Trophoblast cell (in vitro differentiated cells and primary cell): Measurements from ENCODE around the gene KRTAP29-1.

Experiments
- DNase-seq, 2 donors: peaks; one replicate each; pipeline ENCODE4 v3.0.0-alpha.2; 2016
- H2AFZ ChIP-seq: 2 replicates; pipeline ENCODE4 v1.6.1; 2013; ENCODE audit warnings: low read length, moderate library complexity, mild to moderate bottlenecking; ENCODE audit not compliant: insufficient read depth, poor library complexity
- H2AK5ac ChIP-seq: 2 replicates; pipeline ENCODE4 v1.6.1; 2013; ENCODE audit warnings: mild to moderate bottlenecking, low read length
- H2BK120ac ChIP-seq: 2 replicates; pipeline ENCODE4 v1.6.1; 2013; ENCODE audit warnings: low read length, mild to moderate bottlenecking, moderate library complexity; ENCODE audit not compliant: insufficient read depth, poor library complexity
- H2BK12ac ChIP-seq: 2 replicates; pipeline ENCODE4 v1.6.1; 2013; ENCODE audit warnings: mild to moderate bottlenecking, low read length, moderate library complexity
- H2BK5ac ChIP-seq: 2 replicates; pipeline ENCODE4 v1.6.1; 2013; ENCODE audit warnings: low read length, low read depth, moderate library complexity, mild to moderate bottlenecking; ENCODE audit not compliant: poor library complexity
- H3K14ac ChIP-seq: 2 replicates; pipeline ENCODE4 v1.6.1; 2013; ENCODE audit warnings: mild to moderate bottlenecking, low read length
- H3K18ac ChIP-seq: 2 replicates; pipeline ENCODE4 v1.6.1; 2013; ENCODE audit warnings: mild to moderate bottlenecking, low read length
- H3K23ac ChIP-seq: 2 replicates; pipeline ENCODE4 v1.6.1; 2013; ENCODE audit warnings: low read length
- H3K27ac ChIP-seq: 2 replicates; pipeline ENCODE4 v1.5.1; 2013; ENCODE audit warnings: low read depth, mild to moderate bottlenecking, inconsistent platforms, low read length, moderate library complexity
- H3K27me3 ChIP-seq: 2 replicates; pipeline ENCODE4 v1.6.1; 2013; ENCODE audit warnings: inconsistent platforms, mild to moderate bottlenecking, low read length, moderate library complexity; ENCODE audit not compliant: insufficient read depth
- H3K36me3 ChIP-seq, 2 experiments: 1 replicate in 1 of 2; 2 replicates in 1 of 2; pipeline ENCODE4 v1.6.1; 2013; ENCODE audit warnings: low read length in 2 of 2, mild to moderate bottlenecking in 2 of 2, moderate library complexity in 1 of 2; ENCODE audit not compliant: insufficient read depth in 2 of 2, control insufficient read depth in 1 of 2
- H3K4ac ChIP-seq: 2 replicates; pipeline ENCODE4 v1.6.1; 2013; ENCODE audit warnings: low read depth, mild to moderate bottlenecking, low read length, moderate library complexity
- H3K4me1 ChIP-seq, 2 experiments: 1 replicate in 1 of 2; 2 replicates in 1 of 2; pipeline ENCODE4 v1.6.1; 2013; ENCODE audit warnings: low read length in 2 of 2, mild to moderate bottlenecking in 2 of 2, moderate library complexity in 1 of 2; ENCODE audit not compliant: insufficient read depth in 2 of 2, control insufficient read depth in 1 of 2
- H3K4me2 ChIP-seq: 2 replicates; pipeline ENCODE4 v1.6.1; 2013; ENCODE audit warnings: inconsistent platforms, mild to moderate bottlenecking, low read length, moderate library complexity
- H3K4me3 ChIP-seq: 2 replicates; pipeline ENCODE4 v1.5.1; 2013; ENCODE audit warnings: mild to moderate bottlenecking, low read depth, low read length, inconsistent platforms
- H3K79me1 ChIP-seq: one replicate; pipeline ENCODE4 v1.6.1; 2013; ENCODE audit warnings: low read length
- H3K79me2 ChIP-seq: 2 replicates; pipeline ENCODE4 v1.6.1; 2013; ENCODE audit warnings: low read length, mild to moderate bottlenecking; ENCODE audit not compliant: control insufficient read depth, insufficient read depth, poor library complexity
- H3K9ac ChIP-seq: 2 replicates; pipeline ENCODE4 v1.6.1; 2013; ENCODE audit warnings: mild to moderate bottlenecking, low read length
- H3K9me3 ChIP-seq: 2 replicates; pipeline ENCODE4 v1.6.1; 2013; ENCODE audit warnings: low read depth, mild to moderate bottlenecking, control low read depth, inconsistent platforms, low read length; ENCODE audit not compliant: insufficient read depth
- H4K12ac ChIP-seq: 2 replicates; pipeline ENCODE4 v1.6.1; 2013; ENCODE audit warnings: low read depth, mild to moderate bottlenecking, low read length, moderate library complexity
- H4K8ac ChIP-seq: 2 replicates; pipeline ENCODE4 v1.6.1; 2013; ENCODE audit warnings: low read depth, mild to moderate bottlenecking, low read length, moderate library complexity
- H4K91ac ChIP-seq: one replicate; pipeline ENCODE4 v1.6.1; 2013; ENCODE audit warnings: low read depth, mild to moderate bottlenecking, low read length, moderate library complexity
- WGBS: extraction: QIAGEN DNeasy Blood & Tissue Kit; methylation state at CpG from one replicate; pipeline ENCODE4 v1.1.7; 2013; ENCODE audit warnings: missing lambda C conversion rate; ENCODE audit not compliant: insufficient read length, insufficient coverage; ENCODE audit errors: extremely low coverage; 5-methylcytosine and 5-hydroxymethylcytosine counted together

KRTAP29-1 gene

DNA sequence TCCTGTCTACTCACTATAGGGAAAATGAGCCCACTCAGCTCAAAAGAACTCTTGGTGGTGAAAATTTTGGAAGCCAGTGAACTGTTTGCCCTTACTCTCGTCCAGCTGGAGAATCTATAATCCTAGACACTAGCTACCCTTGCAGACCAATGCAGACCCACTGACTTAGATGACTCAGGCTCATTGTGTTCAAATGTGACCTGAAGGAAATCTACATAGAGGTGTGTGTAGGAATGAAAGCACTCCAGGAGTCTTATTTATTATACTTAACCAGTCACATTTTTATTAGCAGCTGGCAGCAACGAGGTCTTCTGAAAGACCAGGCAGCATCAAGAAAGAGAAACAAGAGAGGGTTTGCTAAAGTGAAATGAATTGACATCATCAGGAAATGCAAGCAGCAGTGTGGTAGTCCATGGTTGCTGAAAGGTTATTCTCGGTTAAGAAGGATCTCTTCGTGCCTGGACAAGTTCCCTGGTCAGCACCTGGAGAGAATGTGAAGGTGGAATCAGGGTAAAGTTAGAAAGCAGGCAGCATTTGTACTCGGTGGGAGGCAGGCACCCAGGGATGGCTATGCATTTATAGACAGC lies 1.4 kb downstream of the KRTAP29-1 start:
- H2AFZ ChIP-seq: no peak overlapping the region
- H3K27me3 ChIP-seq: no peaks in the 10 kb centered on the region
- no peak overlapping the region for H3K18ac ChIP-seq
- no peaks in the 10 kb centered on the region for H3K4me1 ChIP-seq
- no peak overlapping the region for H3K9ac ChIP-seq
- H4K91ac ChIP-seq: no peak overlapping the region
- H4K8ac ChIP-seq: no peak overlapping the region
- H2BK120ac ChIP-seq: no peak overlapping the region
- H3K36me3 ChIP-seq: no peaks in the 10 kb centered on the region
- H3K4me3 ChIP-seq: no peak overlapping the region
- no peak overlapping the region for H3K4ac ChIP-seq
- DNase-seq: no peak
- H2BK5ac ChIP-seq: no peak overlapping the region
- H3K79me1 ChIP-seq: no peaks in the 10 kb centered on the region
- no peak overlapping the region for H3K14ac ChIP-seq
- no peak overlapping the region for H3K23ac ChIP-seq
- no peaks in the 10 kb centered on the region for H3K79me2 ChIP-seq
- H2AK5ac ChIP-seq: no peak overlapping the region
- WGBS: no CpG with 5 or more reads among the region's 5 CpGs
- no peak overlapping the region for H3K27ac ChIP-seq
- no peak overlapping the region for H4K12ac ChIP-seq
- no peak overlapping the region for H3K4me2 ChIP-seq
- H3K9me3 ChIP-seq: peaks cover 8% of the 10 kb centered on the region
- no peak overlapping the region for H2BK12ac ChIP-seq

DNA sequence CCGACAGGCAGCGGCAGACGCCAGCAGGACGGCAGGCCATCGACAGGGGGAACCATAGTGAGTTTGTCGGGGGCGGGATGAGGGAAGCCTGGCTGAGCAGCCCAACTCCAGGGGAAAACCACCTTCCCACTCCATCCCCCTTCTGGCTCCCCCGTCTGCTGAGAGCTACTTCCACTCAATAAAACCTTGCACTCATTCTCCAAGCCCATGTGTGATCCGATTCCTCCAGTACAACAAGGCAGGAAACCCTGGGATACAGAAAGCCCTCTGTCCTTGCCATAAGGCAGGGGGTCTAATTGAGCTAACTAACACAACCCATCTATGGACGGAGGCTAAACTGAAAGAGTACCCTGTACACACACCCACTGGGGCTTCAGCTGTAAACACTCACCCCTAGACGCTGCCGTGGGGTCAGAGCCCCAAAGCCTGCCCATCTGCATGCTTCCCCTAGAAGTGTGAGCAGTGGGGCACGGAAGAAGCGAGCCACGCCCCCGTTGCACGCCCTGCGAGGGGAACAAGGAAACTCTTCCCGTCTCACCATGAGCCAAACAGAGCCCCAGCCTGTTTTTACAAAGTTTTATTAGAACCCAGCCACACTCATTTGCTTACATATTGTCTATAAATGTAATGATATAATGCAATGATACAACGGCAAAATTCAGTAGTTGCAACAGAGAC lies 4.1 kb downstream of the KRTAP29-1 start:
- Histone ChIP-seq H3K4me2 (no peak overlapping the region), H3K18ac (no peak overlapping the region), H2BK120ac (no peak overlapping the region), H3K4me1 (no peaks in the 10 kb centered on the region), H3K23ac (no peak overlapping the region), H4K91ac (no peak overlapping the region), H3K27ac (no peak overlapping the region), H3K9ac (no peak overlapping the region), H3K9me3 (peaks cover 8% of the 10 kb centered on the region), H3K4me3 (no peak overlapping the region), H3K79me2 (no peaks in the 10 kb centered on the region), H2BK12ac (no peak overlapping the region), H4K12ac (no peak overlapping the region), H3K27me3 (no peaks in the 10 kb centered on the region), H4K8ac (no peak overlapping the region), H2AK5ac (no peak overlapping the region), H3K14ac (no peak overlapping the region), H3K36me3 (no peaks in the 10 kb centered on the region), H2BK5ac (no peak overlapping the region), H2AFZ (no peak overlapping the region), H3K79me1 (no peaks in the 10 kb centered on the region), H3K4ac (no peak overlapping the region)
- no peak for DNase-seq
- no CpG with 5 or more reads among the region's 20 CpGs for WGBS

DNA sequence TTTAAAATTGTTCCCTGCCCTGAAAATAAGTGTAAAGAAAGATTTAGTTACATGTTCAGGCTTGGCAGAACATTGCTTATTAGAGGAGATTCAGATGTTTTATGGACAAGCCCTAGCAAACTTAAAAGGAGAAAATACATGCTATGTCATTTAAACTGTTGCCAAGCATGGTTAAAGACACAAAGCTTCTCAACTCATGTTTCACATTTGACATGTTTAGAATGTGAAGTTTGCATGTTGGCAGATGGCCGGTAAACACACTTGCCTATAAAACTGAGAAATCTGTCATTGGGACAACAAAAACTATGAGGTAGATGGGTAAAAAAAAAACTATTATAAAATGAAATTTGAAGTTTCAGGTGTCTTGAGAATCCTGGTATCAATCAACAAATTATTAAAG lies 5.8 kb downstream of the KRTAP29-1 start:
- WGBS: no CpG with 5 or more reads among the region's 1 CpG
- Histone ChIP-seq H2AK5ac (no peak overlapping the region), H4K91ac (no peak overlapping the region), H2BK5ac (no peak overlapping the region), H2BK12ac (no peak overlapping the region), H3K9me3 (peaks cover 5% of the 10 kb centered on the region), H3K9ac (no peak overlapping the region), H4K12ac (no peak overlapping the region), H3K14ac (no peak overlapping the region), H3K79me1 (no peaks in the 10 kb centered on the region), H2AFZ (no peak overlapping the region), H3K79me2 (no peaks in the 10 kb centered on the region), H3K4me3 (no peak overlapping the region), H4K8ac (no peak overlapping the region), H3K18ac (no peak overlapping the region), H2BK120ac (no peak overlapping the region), H3K36me3 (no peaks in the 10 kb centered on the region), H3K4ac (no peak overlapping the region), H3K4me2 (no peak overlapping the region), H3K4me1 (no peaks in the 10 kb centered on the region), H3K27ac (no peak overlapping the region), H3K27me3 (no peaks in the 10 kb centered on the region), H3K23ac (no peak overlapping the region)
- no peak for DNase-seq

DNA sequence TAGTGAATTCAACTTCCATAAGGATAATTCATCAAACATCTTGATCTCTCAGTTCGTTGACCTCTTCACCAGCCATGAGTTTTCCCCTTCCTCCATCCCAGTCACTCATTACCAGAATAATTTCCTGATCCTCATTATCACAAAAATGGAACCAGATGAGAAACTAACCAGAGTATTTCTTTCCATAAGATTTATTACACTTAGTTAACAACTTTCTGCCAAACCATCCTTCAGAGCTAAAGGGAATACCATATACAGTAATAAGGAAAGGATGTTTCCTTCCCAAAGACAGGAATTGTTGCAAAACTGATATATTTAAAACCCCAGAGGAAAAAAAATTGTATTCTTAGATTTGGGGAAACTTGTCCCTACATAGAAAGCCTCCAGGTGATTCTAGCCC lies 8.6 kb downstream of the KRTAP29-1 start:
- Histone ChIP-seq H3K9ac (no peak overlapping the region), H3K27me3 (no peaks in the 10 kb centered on the region), H2AFZ (no peak overlapping the region), H3K4me3 (no peak overlapping the region), H2BK120ac (no peak overlapping the region), H4K91ac (no peak overlapping the region), H2BK12ac (no peak overlapping the region), H3K4me2 (no peak overlapping the region), H3K9me3 (peaks cover 5% of the 10 kb centered on the region), H3K79me1 (no peaks in the 10 kb centered on the region), H2AK5ac (no peak overlapping the region), H4K12ac (no peak overlapping the region), H3K18ac (no peak overlapping the region), H3K4me1 (no peaks in the 10 kb centered on the region), H3K36me3 (no peaks in the 10 kb centered on the region), H3K4ac (no peak overlapping the region), H3K79me2 (no peaks in the 10 kb centered on the region), H3K27ac (no peak overlapping the region), H3K23ac (no peak overlapping the region), H4K8ac (no peak overlapping the region), H3K14ac (no peak overlapping the region), H2BK5ac (no peak overlapping the region)
- DNase-seq: no peak
- no CpG with 5 or more reads among the region's 1 CpG for WGBS
